HepG2 (cell line): ENCODE results near the gene AMPD2. TPM values are rescaled to one million over a fixed set of nuclear protein-coding genes. Genes with fewer than 3 reads are reported as not detected.

Experiments used
- ATAC-seq: fragments of 200-7000 bp; cut with Tn5 transposase; 3 replicates; pipeline ENCODE4 v1.9.1; 2020; ENCODE audit warnings: mild to moderate bottlenecking, moderate library complexity
- BruUV-seq: library from RNA; stranded (reverse); fragments of 400-500 nt; replicated peaks from 2 replicates; lab custom pipeline; 2021; lab: Mats Ljungman, UMichigan
- CTCF ChIA-PET: fragments of 300-600 bp; formaldehyde crosslinking; extraction: SDS; loops from one replicate; lab custom pipeline; 2021; ENCODE audit warnings: low total read pairs, inconsistent platforms, low intra/inter-chr PET ratio; lab: Yijun Ruan, JAX
- POLR2A ChIA-PET: fragments of 350-600 bp; sonication (Branson Sonifier 250); formaldehyde crosslinking; loops from one replicate; lab custom pipeline; 2020; ENCODE audit warnings: antibody characterized with exemption, inconsistent platforms; lab: Yijun Ruan, JAX
- DNase-seq: peaks from one replicate; pipeline ENCODE4 v3.0.0-alpha.2; 2015; ENCODE audit warnings: low spot score
- FAIRE-seq: peaks from 3 replicates; lab custom pipeline; 2011; peaks lifted over from hg19 to GRCh38; lab: Jason Lieb, UNC
- H2AFZ ChIP-seq: one replicate; pipeline ENCODE4 v1.6.1; 2011; ENCODE audit warnings: low read length, inconsistent platforms
- H3K27ac ChIP-seq: fragments of 300-600 bp; 3 replicates; pipeline ENCODE4 v1.8.0; 2011; ENCODE audit warnings: mixed run types, mild to moderate bottlenecking, mixed read lengths, low read length, inconsistent platforms; ENCODE audit not compliant: insufficient read depth; ENCODE audit errors: extremely low read length
- H3K27me3 ChIP-seq, 2 experiments: fragments of 200-600 bp in 1 of 2; 2 replicates in 1 of 2; 3 replicates in 1 of 2; pipeline versions ENCODE4 v1.6.0 to v1.8.0; 2011; ENCODE audit warnings: low read length in 2 of 2, mild to moderate bottlenecking in 2 of 2, moderate library complexity in 2 of 2, inconsistent platforms in 1 of 2; ENCODE audit not compliant: insufficient read depth in 2 of 2, control insufficient read depth in 1 of 2
- H3K36me3 ChIP-seq, 2 experiments: fragments of 200-600 bp in 1 of 2; replicated peaks in 1 of 2; 2 replicates in 1 of 2; 3 replicates in 1 of 2; pipeline versions ENCODE4 v1.5.1 to v1.8.0; 2011; ENCODE audit warnings: low read length in 2 of 2, inconsistent platforms in 1 of 2; ENCODE audit not compliant: insufficient read depth in 2 of 2, control insufficient read depth in 1 of 2
- H3K4me1 ChIP-seq: 2 replicates; pipeline ENCODE4 v1.5.1; 2012; ENCODE audit warnings: low read length, inconsistent platforms; ENCODE audit not compliant: insufficient read depth
- H3K4me2 ChIP-seq: 2 replicates; pipeline ENCODE4 v1.6.0; 2011; ENCODE audit warnings: low read depth, low read length, inconsistent platforms
- H3K4me3 ChIP-seq, 3 experiments: fragments of 200-600 bp in 1 of 3; sonication (generic), shearing (Covaris generic) in 1 of 3; replicated peaks in 1 of 3; 2 replicates each; pipeline ENCODE4 v1.5.1; 2011 to 2016; ENCODE audit warnings: low read length in 3 of 3, inconsistent platforms in 2 of 3, low read depth in 2 of 3, mild to moderate bottlenecking in 2 of 3, control low read depth in 1 of 3, mixed read lengths in 1 of 3; ENCODE audit not compliant: insufficient read depth in 1 of 3
- H3K79me2 ChIP-seq: one replicate; pipeline ENCODE4 v1.6.1; 2011; ENCODE audit warnings: low read length, inconsistent platforms; ENCODE audit not compliant: insufficient read depth
- H3K9ac ChIP-seq: 2 replicates; pipeline ENCODE4 v1.6.0; 2011; ENCODE audit warnings: mild to moderate bottlenecking, low read depth, low read length, inconsistent platforms; ENCODE audit not compliant: insufficient read depth
- H3K9me3 ChIP-seq: 2 replicates; pipeline ENCODE4 v1.5.1; 2012; ENCODE audit warnings: mild to moderate bottlenecking, low read length
- H4K20me1 ChIP-seq: 2 replicates; pipeline ENCODE4 v1.6.0; 2011; ENCODE audit warnings: inconsistent platforms, mild to moderate bottlenecking, low read length, moderate library complexity; ENCODE audit not compliant: insufficient read depth
- ATAD3A ChIP-seq: sonication (generic); formaldehyde crosslinking; IDR thresholded peaks from 2 replicates; pipeline ENCODE4 v1.4.0; 2020; ENCODE audit warnings: missing genetic modification reagents
- HNRNPK ChIP-seq: fragments of 200-400 bp; formaldehyde crosslinking; IDR thresholded peaks from 2 replicates; pipeline ENCODE4 v1.6.1; 2018; ENCODE audit warnings: low read length, low read depth, moderate library complexity, mild to moderate bottlenecking; ENCODE audit not compliant: poor library complexity, severe bottlenecking
- PATZ1 ChIP-seq: sonication (generic); formaldehyde crosslinking; IDR thresholded peaks from 2 replicates; pipeline ENCODE4 v1.4.0; 2020; ENCODE audit warnings: missing genetic modification reagents
- POLR2A ChIP-seq, 2 experiments: IDR thresholded peaks; 2 replicates each; pipeline ENCODE4 v1.6.1; 2011; ENCODE audit warnings: low read depth in 2 of 2, low read length in 2 of 2, mild to moderate bottlenecking in 1 of 2, moderate library complexity in 1 of 2; ENCODE audit not compliant: insufficient read depth in 1 of 2
- ZBTB38 ChIP-seq: sonication (generic); formaldehyde crosslinking; IDR thresholded peaks from 2 replicates; pipeline ENCODE4 v1.5.1; 2020; ENCODE audit warnings: mild to moderate bottlenecking, missing genetic modification reagents
- ZFP36L2 ChIP-seq: sonication (generic); formaldehyde crosslinking; IDR thresholded peaks from 2 replicates; pipeline ENCODE4 v1.4.0; 2020; ENCODE audit warnings: missing genetic modification reagents
- WGBS: methylation state at CpG from one replicate; pipeline ENCODE4 v1.1.6; 2017; ENCODE audit warnings: low lambda C conversion rate; 5-methylcytosine and 5-hydroxymethylcytosine counted together
- in situ Hi-C: cut with HindIII; loops from 2 replicates; pipeline ENCODE4 v1.10.0; 2017; ENCODE audit warnings: low pct_unique_long_range_greater_than_20kb; ENCODE audit not compliant: extremely low pct_ligation_motif_present
- intact Hi-C: fragments of 100-400 bp; cut with micrococcal nuclease; formaldehyde crosslinking; loops from one replicate; pipeline ENCODE4 v1.10.0; 2022; ENCODE audit not compliant: unreplicated experiment
- polyA plus RNA-seq, 8 experiments: library from polyadenylated mRNA; depleted of rRNA in 3 of 8; stranded (reverse) in 7 of 8; unstranded in 1 of 8; fragments of >200 nt; fragmentation: Illumina TruSeq in 4 of 8; extraction: Trizol in 4 of 8; gene quantifications; 2 replicates each; pipeline versions ENCODE4 v1.2.1 to v1.2.3, GENCODE V29; 2011 to 2016; ENCODE audit warnings: low read depth in 4 of 8, missing spikeins in 1 of 8, mixed read lengths in 1 of 8; ENCODE audit not compliant: insufficient read depth in 1 of 8
- total RNA-seq, 5 experiments: library from RNA; depleted of rRNA; stranded (reverse); fragments of >200 nt; fragmentation: Illumina TruSeq; extraction: Trizol; gene quantifications; 2 replicates each; pipeline ENCODE4 v1.2.3, GENCODE V29; 2016; ENCODE audit warnings: low read depth in 1 of 5
- TF ChIP-seq, protein P1 (sequence below): sonication (generic); formaldehyde crosslinking; IDR thresholded peaks from 2 replicates; pipeline ENCODE4 v1.5.1; 2020; ENCODE audit warnings: mild to moderate bottlenecking, missing genetic modification reagents
- TF ChIP-seq, protein P2 (sequence below): sonication (generic); formaldehyde crosslinking; IDR thresholded peaks from 2 replicates; pipeline ENCODE4 v1.4.0; 2020; ENCODE audit warnings: missing genetic modification reagents

The AMPD2 gene
- total and polyA plus RNA-seq, 2 of the 13 experiments (the other 11 are each of a cell fraction or from before 2014, with no cell fraction given): 62.3 to 82.0 TPM

DNA sequence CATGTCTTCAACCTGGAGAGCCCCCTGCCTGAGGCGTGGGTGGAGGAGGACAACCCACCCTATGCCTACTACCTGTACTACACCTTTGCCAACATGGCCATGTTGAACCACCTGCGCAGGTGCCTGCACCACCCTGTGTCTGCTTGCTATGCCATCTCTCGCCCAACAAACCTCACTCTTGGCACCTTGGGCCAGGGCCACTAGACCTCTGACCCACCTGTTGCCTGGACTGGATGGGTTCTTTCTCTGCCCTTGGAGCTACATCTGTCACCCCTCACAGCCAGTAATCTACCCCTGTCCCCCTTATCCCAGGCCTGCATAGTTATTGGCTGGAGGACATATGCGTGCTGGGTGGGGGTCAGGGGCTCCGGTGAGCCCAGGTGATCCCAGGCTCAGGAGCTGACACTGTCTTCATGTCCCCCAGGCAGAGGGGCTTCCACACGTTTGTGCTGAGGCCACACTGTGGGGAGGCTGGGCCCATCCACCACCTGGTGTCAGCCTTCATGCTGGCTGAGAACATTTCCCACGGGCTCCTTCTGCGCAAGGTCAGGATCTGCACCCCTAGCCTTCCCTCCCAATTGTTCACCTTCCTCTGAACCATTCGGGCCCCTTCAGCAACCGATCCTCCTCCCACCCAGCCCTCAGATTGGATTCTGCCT, 9.9 kb downstream of the AMPD2 start:
- Histone ChIP-seq H3K4me3 (no peak overlapping the region), H2AFZ (no peak overlapping the region), H3K4me2 (no peak overlapping the region), H3K79me2 (peaks cover 5% of the 10 kb centered on the region), H4K20me1 (0 out of 2 replicates have a peak, but pooled peaks cover 4% of the 10 kb centered on the region), H3K27ac (no peak overlapping the region), H3K9ac (no peak overlapping the region), H3K27me3 (no peaks in the 10 kb centered on the region), H3K9me3 (no peaks in the 10 kb centered on the region), H3K36me3 (peaks cover 42 to 68% of the 10 kb centered on the region in 2 experiments), H3K4me1 (peaks cover 8% of the 10 kb centered on the region)
- intact Hi-C loops: no loop called here
- WGBS: 89% methylated on average over 9 of the region's 10 CpGs
- no TSS peak for BruUV-seq
- ATAC-seq: no peak
- in situ Hi-C loops: no loop called here
- ChIA-PET CTCF (interaction anchor here (2.9 kb wide), 1 partner anchor 83 kb away, joined by 23 read pairs; no protein-coding TSS in a partner anchor), POLR2A (interaction anchor here (1.1 to 2.7 kb wide), 3 partner anchors 9 to 84 kb away, joined by 4 to 11 read pairs (median 5); partner anchors contain the start of genes AMPD2, GNAI3 and GNAT2)
- no peak for DNase-seq
- FAIRE-seq: no peak
- TF ChIP-seq ZFP36L2 (CRISPR knock-in tag) (no peak), POLR2A (IDR thresholded peaks at IDR 0.05; ENCODE audit: insufficient read depth in 1 of 2, low read depth in 2 of 2, low read length in 2 of 2) (0 out of 4 replicates have a peak, but pooled peaks of 1 of the 2 experiments have one; percentile 7), ATAD3A (CRISPR knock-in tag) (no peak)

DNA sequence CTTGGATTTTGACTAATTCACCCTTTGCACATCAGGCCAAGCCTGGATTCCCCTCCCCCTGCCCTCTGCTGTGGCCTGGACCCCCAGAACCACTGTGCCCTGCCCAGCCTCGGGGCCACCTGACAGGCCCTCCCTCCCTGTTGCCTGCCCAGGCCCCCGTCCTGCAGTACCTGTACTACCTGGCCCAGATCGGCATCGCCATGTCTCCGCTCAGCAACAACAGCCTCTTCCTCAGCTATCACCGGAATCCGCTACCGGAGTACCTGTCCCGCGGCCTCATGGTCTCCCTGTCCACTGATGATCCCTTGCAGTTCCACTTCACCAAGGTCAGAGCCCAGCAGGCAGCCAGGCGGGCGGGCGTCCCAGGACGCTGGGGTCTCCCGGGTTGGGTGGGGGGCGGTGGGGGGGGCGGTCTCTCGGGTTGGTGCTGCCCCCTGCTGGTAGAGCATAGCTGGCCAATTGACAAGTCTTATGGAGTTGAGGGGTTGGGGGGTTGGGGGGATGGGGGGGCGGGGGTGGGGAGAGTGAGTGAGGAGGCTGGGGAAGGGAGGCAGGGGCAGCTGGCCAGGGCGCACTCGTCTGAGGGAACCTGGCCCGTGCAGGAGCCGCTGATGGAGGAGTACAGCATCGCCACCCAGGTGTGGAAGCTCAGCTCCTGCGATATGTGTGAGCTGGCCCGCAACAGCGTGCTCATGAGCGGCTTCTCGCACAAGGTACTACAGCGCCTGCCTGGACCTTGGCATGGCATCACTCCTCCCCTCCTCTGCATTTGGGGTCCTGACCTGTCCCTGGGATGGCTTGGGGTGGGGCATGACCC, 10.7 kb downstream of the AMPD2 start:
- TF ChIP-seq PATZ1: 0 out of 2 replicates have a peak, but pooled peaks have one; percentile 22
- TF ChIP-seq, protein P1, sequence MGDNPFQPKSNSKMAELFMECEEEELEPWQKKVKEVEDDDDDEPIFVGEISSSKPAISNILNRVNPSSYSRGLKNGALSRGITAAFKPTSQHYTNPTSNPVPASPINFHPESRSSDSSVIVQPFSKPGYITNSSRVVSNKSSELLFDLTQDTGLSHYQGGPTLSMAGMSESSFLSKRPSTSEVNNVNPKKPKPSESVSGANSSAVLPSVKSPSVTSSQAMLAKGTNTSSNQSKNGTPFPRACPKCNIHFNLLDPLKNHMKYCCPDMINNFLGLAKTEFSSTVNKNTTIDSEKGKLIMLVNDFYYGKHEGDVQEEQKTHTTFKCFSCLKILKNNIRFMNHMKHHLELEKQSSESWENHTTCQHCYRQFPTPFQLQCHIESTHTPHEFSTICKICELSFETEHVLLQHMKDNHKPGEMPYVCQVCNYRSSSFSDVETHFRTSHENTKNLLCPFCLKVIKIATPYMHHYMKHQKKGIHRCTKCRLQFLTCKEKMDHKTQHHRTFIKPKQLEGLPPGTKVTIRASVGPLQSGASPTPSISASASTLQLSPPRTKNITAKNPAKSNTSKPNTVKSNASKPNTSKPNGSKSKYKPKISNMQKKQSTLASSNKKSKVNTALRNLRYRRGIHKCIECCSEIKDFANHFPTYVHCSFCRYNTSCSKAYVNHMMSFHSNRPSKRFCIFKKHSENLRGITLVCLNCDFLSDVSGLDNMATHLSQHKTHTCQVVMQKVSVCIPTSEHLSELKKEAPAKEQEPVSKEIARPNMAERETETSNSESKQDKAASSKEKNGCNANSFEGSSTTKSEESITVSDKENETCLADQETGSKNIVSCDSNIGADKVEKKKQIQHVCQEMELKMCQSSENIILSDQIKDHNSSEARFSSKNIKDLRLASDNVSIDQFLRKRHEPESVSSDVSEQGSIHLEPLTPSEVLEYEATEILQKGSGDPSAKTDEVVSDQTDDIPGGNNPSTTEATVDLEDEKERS (CRISPR knock-in tag): no peak
- peak; percentile 87; the same call in 1 of the 2 replicates for TF ChIP-seq ZBTB38
- peak; percentile 79 for TF ChIP-seq HNRNPK
- TF ChIP-seq, protein P2, sequence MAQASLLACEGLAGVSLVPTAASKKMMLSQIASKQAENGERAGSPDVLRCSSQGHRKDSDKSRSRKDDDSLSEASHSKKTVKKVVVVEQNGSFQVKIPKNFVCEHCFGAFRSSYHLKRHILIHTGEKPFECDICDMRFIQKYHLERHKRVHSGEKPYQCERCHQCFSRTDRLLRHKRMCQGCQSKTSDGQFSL (CRISPR knock-in tag): peak; percentile 81
- Histone ChIP-seq H3K27me3 (no peaks in the 10 kb centered on the region), H3K9ac (no peak overlapping the region), H3K36me3 (peaks cover 42 to 61% of the 10 kb centered on the region in 2 experiments), H2AFZ (no peak overlapping the region), H3K9me3 (no peaks in the 10 kb centered on the region), H4K20me1 (0 out of 2 replicates have a peak, but pooled peaks cover 4% of the 10 kb centered on the region), H3K4me2 (no peak overlapping the region), H3K4me1 (peaks cover 8% of the 10 kb centered on the region), H3K27ac (no peak overlapping the region), H3K79me2 (no peaks in the 10 kb centered on the region), H3K4me3 (no peak overlapping the region)
- ChIA-PET CTCF (interaction anchor here (2.9 kb wide), 1 partner anchor 84 kb away, joined by 23 read pairs; no protein-coding TSS in a partner anchor), POLR2A (interaction anchor here (0.6 to 2.7 kb wide), 5 partner anchors 10 to 331 kb away, joined by 3 to 11 read pairs (median 4); partner anchors contain the start of genes AMPD2, GNAI3 and GNAT2)
- in situ Hi-C loops (no loop called here), intact Hi-C loops (no loop called here)
- 87% methylated on average over 19 of the region's 30 CpGs for WGBS
- no TSS peak for BruUV-seq
- ATAC-seq: 0 out of 3 replicates have a peak, but pooled peaks have one; percentile 6
- no peak for FAIRE-seq
- DNase-seq: no peak
